CD4-positive, CD25-positive, alpha-beta regulatory T cell (primary cell): ENCODE results near the gene SCART1. TPM values are rescaled to one million over a fixed set of nuclear protein-coding genes. Genes with fewer than 3 reads are reported as not detected.
A peak's percentile ranks its signal among the peaks of the same experiment; 100 is the strongest.

ENCODE experiments used
- ATAC-seq, 2 donors: fragments of 150-1000 bp; cut with Tn5 transposase; one replicate each; pipeline ENCODE4 v1.10.0; 2021; ENCODE audit warnings: low read depth in 2 of 2, moderate number of reproducible peaks in 2 of 2, moderate library complexity in 1 of 2
- DNase-seq, 3 donors: peaks; one replicate each; pipeline versions ENCODE4 v3.0.0 to v3.0.0-alpha.2; 2012 to 2022; ENCODE audit warnings: mixed read lengths in 1 of 3
- H3K27ac ChIP-seq: one replicate; pipeline ENCODE4 v1.7.0; 2013; ENCODE audit warnings: mild to moderate bottlenecking, low read length; ENCODE audit not compliant: insufficient read depth, poor library complexity, severe bottlenecking
- H3K27me3 ChIP-seq: one replicate; pipeline ENCODE4 v1.7.0; 2013; ENCODE audit warnings: low read length; ENCODE audit not compliant: control insufficient read depth, insufficient read depth
- H3K36me3 ChIP-seq: one replicate; pipeline ENCODE4 v1.7.0; 2013; ENCODE audit warnings: mild to moderate bottlenecking, low read length, moderate library complexity; ENCODE audit not compliant: control insufficient read depth, insufficient read depth
- H3K4me1 ChIP-seq: 2 replicates; pipeline ENCODE4 v1.7.0; 2013; ENCODE audit warnings: mild to moderate bottlenecking, low read length; ENCODE audit not compliant: insufficient read depth, control insufficient read depth, poor library complexity, severe bottlenecking
- H3K4me3 ChIP-seq: one replicate; pipeline ENCODE4 v1.7.0; 2013; ENCODE audit warnings: low read depth, mild to moderate bottlenecking, low read length, moderate library complexity
- H3K9me3 ChIP-seq, 2 experiments: 1 replicate in 1 of 2; 2 replicates in 1 of 2; pipeline ENCODE4 v1.7.0; 2013; ENCODE audit warnings: low read length in 2 of 2, mild to moderate bottlenecking in 1 of 2, moderate library complexity in 1 of 2; ENCODE audit not compliant: control insufficient read depth in 2 of 2
- H3K27ac Mint-ChIP-seq, 3 donors: one replicate each; pipeline ENCODE4 v1.8.0; 2020 to 2022; ENCODE audit warnings: mild to moderate bottlenecking in 3 of 3, mixed read lengths in 3 of 3, moderate library complexity in 2 of 3
- H3K27me3 Mint-ChIP-seq: one replicate; pipeline ENCODE4 v1.8.0; 2022; ENCODE audit warnings: mild to moderate bottlenecking, mixed read lengths
- H3K36me3 Mint-ChIP-seq: one replicate; pipeline ENCODE4 v1.8.0; 2020; ENCODE audit warnings: mixed read lengths
- H3K4me1 Mint-ChIP-seq, 4 donors: one replicate each; pipeline ENCODE4 v1.8.0; 2020 to 2022; ENCODE audit warnings: mixed read lengths in 4 of 4, mild to moderate bottlenecking in 1 of 4
- H3K4me3 Mint-ChIP-seq, 4 donors: one replicate each; pipeline ENCODE4 v1.8.0; 2020 to 2022; ENCODE audit warnings: mild to moderate bottlenecking in 4 of 4, mixed read lengths in 4 of 4, moderate library complexity in 3 of 4
- H3K9me3 Mint-ChIP-seq, 7 donors: one replicate each; pipeline ENCODE4 v1.8.0; 2020 to 2022; ENCODE audit warnings: mixed read lengths in 7 of 7, mild to moderate bottlenecking in 3 of 7, moderate library complexity in 2 of 7
- polyA plus RNA-seq, 4 donors: library from polyadenylated mRNA; unstranded; fragments of 300-500 nt; fragmentation: Illumina TruSeq; gene quantifications; one replicate each; pipeline ENCODE4 v1.2.3, GENCODE V29; 2021
- total RNA-seq: library from RNA; stranded (reverse); gene quantifications from one replicate; pipeline ENCODE4 v1.2.3, GENCODE V29; 2022

Gene SCART1
- total and polyA plus RNA-seq, 5 donors from 2014 or later: 0.03 to 5.6 (median 0.29) TPM; not detected in 2

GRCh38 chr10:133458710-133459453 lies 5.1 kb downstream of the SCART1 start:
- H3K4me1 Mint-ChIP-seq: no peaks in the 10 kb centered on the region
- H3K27me3 ChIP-seq: no peaks in the 10 kb centered on the region
- ATAC-seq (no peak), DNase-seq (no peak)
- peaks cover 4% of the 10 kb centered on the region for H3K36me3 Mint-ChIP-seq
- no peak overlapping the region for H3K27ac ChIP-seq
- H3K9me3 ChIP-seq: no peaks in the 10 kb centered on the region
- H3K27ac Mint-ChIP-seq: peak overlapping the region in 1 of 3 donors; percentile 5
- H3K4me1 ChIP-seq: no peaks in the 10 kb centered on the region
- H3K27me3 Mint-ChIP-seq: no peaks in the 10 kb centered on the region
- H3K4me3 ChIP-seq: no peak overlapping the region
- no peaks in the 10 kb centered on the region for H3K9me3 Mint-ChIP-seq
- H3K36me3 ChIP-seq: no peaks in the 10 kb centered on the region
- no peak overlapping the region for H3K4me3 Mint-ChIP-seq

DNA sequence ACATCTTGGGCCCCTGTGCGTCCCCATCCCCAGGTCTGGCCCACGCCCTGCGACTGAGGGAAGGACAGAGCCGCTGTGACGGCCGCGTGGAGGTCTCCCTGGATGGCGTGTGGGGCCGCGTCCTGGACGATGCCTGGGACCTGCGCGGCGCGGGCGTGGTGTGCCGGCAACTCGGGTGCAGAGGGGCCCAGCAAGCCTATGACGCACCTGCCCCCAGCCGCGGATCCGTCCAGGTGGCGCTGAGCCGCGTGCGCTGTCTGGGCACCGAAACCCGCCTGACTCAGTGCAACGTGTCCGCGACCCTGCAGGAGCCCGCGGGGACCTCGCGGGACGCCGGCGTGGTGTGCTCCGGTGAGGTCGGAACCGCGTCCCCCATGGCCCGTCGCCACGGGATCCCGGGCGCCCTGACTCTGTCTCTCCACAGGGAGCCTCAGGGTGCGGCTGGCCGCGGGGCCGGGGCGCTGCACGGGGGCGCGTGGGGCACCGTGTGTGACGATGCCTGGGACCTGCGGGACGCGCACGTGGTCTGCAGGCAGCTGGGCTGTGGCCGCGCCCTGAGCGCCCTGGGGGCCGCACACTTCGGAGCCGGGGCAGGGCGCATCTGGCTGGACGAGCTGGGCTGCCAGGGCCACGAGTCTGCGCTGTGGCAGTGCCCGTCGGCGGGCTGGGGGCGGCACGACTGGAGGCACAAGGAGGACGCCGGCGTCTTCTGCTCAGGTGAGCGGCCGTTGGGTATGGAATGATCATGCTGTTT lies 5.9 kb downstream of the SCART1 start:
- Mint-ChIP-seq H3K4me1 (no peaks in the 10 kb centered on the region), H3K36me3 (peaks cover 4% of the 10 kb centered on the region), H3K9me3 (no peaks in the 10 kb centered on the region), H3K27ac (peak overlapping the region in 1 of 3 donors; percentile 5), H3K4me3 (no peak overlapping the region), H3K27me3 (no peaks in the 10 kb centered on the region)
- no peaks in the 10 kb centered on the region for H3K9me3 ChIP-seq
- H3K27me3 ChIP-seq: no peaks in the 10 kb centered on the region
- no peak for ATAC-seq
- H3K4me1 ChIP-seq: no peaks in the 10 kb centered on the region
- no peak overlapping the region for H3K4me3 ChIP-seq
- DNase-seq: no peak
- H3K36me3 ChIP-seq: no peaks in the 10 kb centered on the region
- no peak overlapping the region for H3K27ac ChIP-seq

GRCh38 chr10:133460208-133460769 lies 6.5 kb downstream of the SCART1 start:
- H3K9me3 ChIP-seq: no peaks in the 10 kb centered on the region
- no peak for ATAC-seq
- no peak overlapping the region for H3K4me3 ChIP-seq
- H3K36me3 ChIP-seq: no peaks in the 10 kb centered on the region
- no peaks in the 10 kb centered on the region for H3K9me3 Mint-ChIP-seq
- no peaks in the 10 kb centered on the region for H3K4me1 ChIP-seq
- no peaks in the 10 kb centered on the region for H3K4me1 Mint-ChIP-seq
- no peak overlapping the region for H3K4me3 Mint-ChIP-seq
- peaks cover 4% of the 10 kb centered on the region for H3K36me3 Mint-ChIP-seq
- no peaks in the 10 kb centered on the region for H3K27me3 ChIP-seq
- H3K27me3 Mint-ChIP-seq: no peaks in the 10 kb centered on the region
- no peak for DNase-seq
- H3K27ac Mint-ChIP-seq: no peak overlapping the region
- no peak overlapping the region for H3K27ac ChIP-seq

DNA sequence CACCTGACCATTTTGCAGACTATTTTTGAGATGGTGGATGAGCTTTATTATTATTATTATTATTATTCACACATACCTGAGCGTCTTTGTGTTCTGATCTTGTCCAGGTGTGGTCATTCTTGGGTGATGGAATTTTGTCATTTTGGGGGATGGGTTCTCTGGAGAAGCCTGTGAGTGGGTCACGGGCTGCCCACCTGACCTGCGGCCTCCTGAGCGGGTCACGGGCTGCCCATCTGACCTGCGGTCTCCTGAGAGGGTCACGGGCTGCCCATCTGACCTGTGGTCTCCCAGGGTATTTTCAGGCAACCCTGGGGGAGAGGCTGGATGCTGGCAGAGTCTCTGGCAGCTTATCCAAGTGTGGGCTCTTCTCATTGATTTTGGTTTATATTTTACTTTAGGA lies 7.3 kb downstream of the SCART1 start:
- Histone ChIP-seq H3K27ac (no peak overlapping the region), H3K4me3 (no peak overlapping the region), H3K36me3 (no peaks in the 10 kb centered on the region), H3K9me3 (no peaks in the 10 kb centered on the region), H3K4me1 (no peaks in the 10 kb centered on the region), H3K27me3 (no peaks in the 10 kb centered on the region)
- Mint-ChIP-seq H3K36me3 (peaks cover 4% of the 10 kb centered on the region), H3K4me3 (no peak overlapping the region), H3K4me1 (no peaks in the 10 kb centered on the region), H3K27ac (no peak overlapping the region), H3K9me3 (no peaks in the 10 kb centered on the region), H3K27me3 (no peaks in the 10 kb centered on the region)
- no peak for ATAC-seq
- DNase-seq: no peak

- Mint-ChIP-seq H3K27ac (no peak overlapping the region), H3K4me3 (no peak overlapping the region), H3K36me3 (peaks cover 4% of the 10 kb centered on the region), H3K9me3 (no peaks in the 10 kb centered on the region), H3K27me3 (no peaks in the 10 kb centered on the region), H3K4me1 (no peaks in the 10 kb centered on the region)
- ATAC-seq (no peak), DNase-seq (no peak)
- Histone ChIP-seq H3K4me1 (no peaks in the 10 kb centered on the region), H3K4me3 (no peak overlapping the region), H3K27me3 (no peaks in the 10 kb centered on the region), H3K36me3 (no peaks in the 10 kb centered on the region), H3K9me3 (no peaks in the 10 kb centered on the region), H3K27ac (no peak overlapping the region)
These were observed 8.1 kb downstream of the SCART1 start for GRCh38 chr10:133461841-133462240.

DNA sequence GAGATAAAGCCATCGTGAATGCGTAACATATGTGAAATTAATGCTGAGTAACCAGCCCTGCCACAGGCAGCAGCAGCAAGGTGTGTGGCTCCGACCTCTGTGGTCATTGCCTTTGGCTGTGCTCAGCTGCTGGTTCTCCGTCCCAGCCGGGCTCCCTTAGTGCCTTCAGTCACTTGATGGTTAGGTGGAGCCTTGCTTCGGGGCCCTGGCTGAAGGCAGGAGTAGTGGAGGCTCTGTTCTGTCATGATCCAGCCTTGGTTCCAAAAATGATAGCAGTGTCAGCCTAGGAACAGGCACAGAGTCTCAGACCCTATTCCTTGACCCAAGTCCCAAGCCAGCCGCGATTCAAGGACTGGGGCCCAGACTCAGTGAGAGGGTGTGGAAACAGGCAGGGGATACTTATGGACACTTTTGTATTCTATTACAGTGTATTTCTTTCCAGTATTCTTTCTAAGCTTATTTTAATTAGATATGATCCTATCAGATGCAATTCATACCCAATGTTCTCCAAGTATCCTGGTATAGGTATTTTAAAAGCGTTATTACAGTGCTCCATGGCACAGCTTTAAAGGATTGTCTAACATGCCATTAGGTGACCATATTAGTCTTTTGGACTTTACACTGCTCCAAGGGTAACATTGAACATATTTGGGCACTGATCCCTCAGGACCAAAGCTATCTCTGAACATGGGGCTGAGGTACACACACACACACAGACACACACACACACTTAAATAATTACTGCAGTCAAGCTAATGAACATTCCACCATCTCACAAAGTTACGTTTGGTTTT lies 9.0 kb downstream of the SCART1 start:
- DNase-seq: no peak
- ATAC-seq: no peak

GRCh38 chr10:133464582-133465031 lies 10.9 kb downstream of the SCART1 start:
- no peaks in the 10 kb centered on the region for H3K4me1 Mint-ChIP-seq
- peaks cover 0 to 1% (median 0%) of the 10 kb centered on the region in 7 donors for H3K9me3 Mint-ChIP-seq
- no peaks in the 10 kb centered on the region for H3K9me3 ChIP-seq
- H3K4me1 ChIP-seq: no peaks in the 10 kb centered on the region
- H3K4me3 Mint-ChIP-seq: no peak overlapping the region
- no peaks in the 10 kb centered on the region for H3K27me3 Mint-ChIP-seq
- no peaks in the 10 kb centered on the region for H3K36me3 ChIP-seq
- DNase-seq (no peak), ATAC-seq (no peak)
- H3K36me3 Mint-ChIP-seq: peaks cover 9% of the 10 kb centered on the region
- H3K27ac Mint-ChIP-seq: no peak overlapping the region
- no peaks in the 10 kb centered on the region for H3K27me3 ChIP-seq
- H3K4me3 ChIP-seq: no peak overlapping the region
- no peak overlapping the region for H3K27ac ChIP-seq

More for the DNA sequence above, 9.0 kb downstream of the SCART1 start:
- no peak overlapping the region for H3K27ac Mint-ChIP-seq
- no peaks in the 10 kb centered on the region for H3K4me1 ChIP-seq
- H3K36me3 Mint-ChIP-seq: peaks cover 4% of the 10 kb centered on the region
- peaks cover 0 to 1% (median 0%) of the 10 kb centered on the region in 7 donors for H3K9me3 Mint-ChIP-seq
- no peak overlapping the region for H3K27ac ChIP-seq
- no peak overlapping the region for H3K4me3 ChIP-seq
- no peaks in the 10 kb centered on the region for H3K36me3 ChIP-seq
- H3K4me3 Mint-ChIP-seq: no peak overlapping the region
- no peaks in the 10 kb centered on the region for H3K27me3 Mint-ChIP-seq
- H3K27me3 ChIP-seq: no peaks in the 10 kb centered on the region
- H3K4me1 Mint-ChIP-seq: no peaks in the 10 kb centered on the region
- H3K9me3 ChIP-seq: no peaks in the 10 kb centered on the region
